Uterus (tissue), 4 donors: ENCODE measurements around the gene UCKL1. TPM values are rescaled to one million over a fixed set of nuclear protein-coding genes. Genes with fewer than 3 reads are reported as not detected.

Experiments used
- DNase-seq, 2 donors: peaks; one replicate each; pipeline ENCODE4 v3.0.0-alpha.2; 2019 to 2020
- H3K27ac ChIP-seq, 2 donors: fragments of 200-600 bp; sonication (generic); 1 replicate in 1 of 2; 2 replicates in 1 of 2; pipeline ENCODE4 v1.5.1; 2016 to 2018
- H3K27me3 ChIP-seq, 2 donors: fragments of 200-600 bp; sonication (generic); one replicate each; pipeline ENCODE4 v1.5.1; 2018 to 2019; ENCODE audit warnings: control low read depth in 1 of 2
- H3K36me3 ChIP-seq, 2 donors: fragments of 200-600 bp; sonication (generic); one replicate each; pipeline ENCODE4 v1.5.1; 2019; ENCODE audit warnings: control low read depth in 1 of 2
- H3K4me1 ChIP-seq, 2 donors: fragments of 200-600 bp; sonication (generic); one replicate each; pipeline ENCODE4 v1.5.1; 2018 to 2019; ENCODE audit warnings: control low read depth in 1 of 2
- H3K4me3 ChIP-seq, 2 donors: fragments of 200-600 bp; sonication (generic); 1 replicate in 1 of 2; 2 replicates in 1 of 2; pipeline ENCODE4 v1.5.1; 2018 to 2019; ENCODE audit warnings: mild to moderate bottlenecking in 1 of 2
- H3K9me3 ChIP-seq, 2 donors: fragments of 200-600 bp; sonication (generic); one replicate each; pipeline ENCODE4 v1.5.1; 2019; ENCODE audit warnings: control low read depth in 1 of 2
- POLR2A ChIP-seq, 2 donors: fragments of 450-650 bp; IDR thresholded peaks; one replicate each; pipeline ENCODE4 v1.6.1; 2016; ENCODE audit warnings: antibody characterized with exemption in 2 of 2, mild to moderate bottlenecking in 1 of 2, moderate library complexity in 1 of 2
- intact Hi-C: fragments of 100-400 bp; cut with DNase I; formaldehyde crosslinking; loops from one replicate; pipeline ENCODE4 v1.15.1; 2023; ENCODE audit warnings: low total_unique reads
- total RNA-seq, 4 donors: library from RNA; depleted of rRNA in 3 of 4; stranded (reverse); fragments of >200 nt in 3 of 4; gene quantifications; one replicate each; pipeline versions ENCODE4 v1.1.0 to v1.2.4, GENCODE V29; 2014 to 2023
- TF ChIP-seq, protein P1 (sequence below), 4 experiments: fragments of 200-600 bp in 2 of 4; fragments of 450-650 bp in 2 of 4; sonication (generic) in 2 of 4; IDR thresholded peaks; one replicate each; pipeline ENCODE4 v1.5.1; 2016 to 2019; ENCODE audit warnings: antibody characterized with exemption in 4 of 4, mild to moderate bottlenecking in 2 of 4, moderate library complexity in 1 of 4
- donor health status: DM: yes; HTN: yes; CAD: no.

Gene UCKL1
- total RNA-seq, 4 donors from 2014 or later = 21.8 to 64.6 (median 23.5) TPM

DNA sequence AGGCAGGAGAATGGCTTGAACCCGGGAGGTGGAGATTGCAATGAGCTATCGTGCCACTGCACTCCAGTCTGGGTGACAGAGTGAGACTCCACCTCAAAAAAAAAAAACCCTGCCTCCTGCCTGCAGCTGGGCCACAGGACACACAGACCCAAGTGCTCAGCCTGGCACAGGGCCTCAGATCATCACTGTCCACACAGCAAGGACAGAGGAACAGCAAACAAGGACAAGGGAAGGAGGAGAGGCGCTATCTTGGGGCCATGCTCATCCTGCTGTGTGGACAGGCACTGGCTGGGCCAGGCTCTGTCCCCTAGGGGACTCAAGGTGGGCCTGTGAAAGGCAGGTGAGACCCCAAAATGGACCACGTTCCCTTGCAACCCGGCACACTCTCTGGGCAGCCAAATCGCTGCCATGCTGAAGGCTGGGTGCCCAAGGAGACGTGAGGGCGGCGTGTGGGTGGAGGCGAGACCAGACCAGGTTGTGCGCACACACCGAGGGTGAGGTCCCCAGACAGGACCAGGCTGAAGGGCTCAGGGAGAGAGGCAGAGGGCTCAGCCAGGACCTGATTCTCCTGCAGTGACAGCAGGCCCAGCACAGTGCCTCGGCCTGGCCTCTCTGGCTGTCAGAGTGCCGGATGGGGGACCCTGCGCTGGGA lies 9.1 kb downstream of the UCKL1 start:
- Histone ChIP-seq H3K4me1 (peaks cover 4 to 33% of the 10 kb centered on the region in 2 donors), H3K9me3 (no peaks in the 10 kb centered on the region), H3K4me3 (no peak overlapping the region), H3K27ac (peak overlapping the region; percentile 89 to 98), H3K27me3 (no peaks in the 10 kb centered on the region), H3K36me3 (no peaks in the 10 kb centered on the region)
- intact Hi-C loops = no loop called here
- no peak for DNase-seq
- TF ChIP-seq POLR2A (IDR thresholded peaks at IDR 0.05) = no peak
- TF ChIP-seq, protein P1, sequence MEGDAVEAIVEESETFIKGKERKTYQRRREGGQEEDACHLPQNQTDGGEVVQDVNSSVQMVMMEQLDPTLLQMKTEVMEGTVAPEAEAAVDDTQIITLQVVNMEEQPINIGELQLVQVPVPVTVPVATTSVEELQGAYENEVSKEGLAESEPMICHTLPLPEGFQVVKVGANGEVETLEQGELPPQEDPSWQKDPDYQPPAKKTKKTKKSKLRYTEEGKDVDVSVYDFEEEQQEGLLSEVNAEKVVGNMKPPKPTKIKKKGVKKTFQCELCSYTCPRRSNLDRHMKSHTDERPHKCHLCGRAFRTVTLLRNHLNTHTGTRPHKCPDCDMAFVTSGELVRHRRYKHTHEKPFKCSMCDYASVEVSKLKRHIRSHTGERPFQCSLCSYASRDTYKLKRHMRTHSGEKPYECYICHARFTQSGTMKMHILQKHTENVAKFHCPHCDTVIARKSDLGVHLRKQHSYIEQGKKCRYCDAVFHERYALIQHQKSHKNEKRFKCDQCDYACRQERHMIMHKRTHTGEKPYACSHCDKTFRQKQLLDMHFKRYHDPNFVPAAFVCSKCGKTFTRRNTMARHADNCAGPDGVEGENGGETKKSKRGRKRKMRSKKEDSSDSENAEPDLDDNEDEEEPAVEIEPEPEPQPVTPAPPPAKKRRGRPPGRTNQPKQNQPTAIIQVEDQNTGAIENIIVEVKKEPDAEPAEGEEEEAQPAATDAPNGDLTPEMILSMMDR (IDR thresholded peaks at IDR 0.05) = no peak

DNA sequence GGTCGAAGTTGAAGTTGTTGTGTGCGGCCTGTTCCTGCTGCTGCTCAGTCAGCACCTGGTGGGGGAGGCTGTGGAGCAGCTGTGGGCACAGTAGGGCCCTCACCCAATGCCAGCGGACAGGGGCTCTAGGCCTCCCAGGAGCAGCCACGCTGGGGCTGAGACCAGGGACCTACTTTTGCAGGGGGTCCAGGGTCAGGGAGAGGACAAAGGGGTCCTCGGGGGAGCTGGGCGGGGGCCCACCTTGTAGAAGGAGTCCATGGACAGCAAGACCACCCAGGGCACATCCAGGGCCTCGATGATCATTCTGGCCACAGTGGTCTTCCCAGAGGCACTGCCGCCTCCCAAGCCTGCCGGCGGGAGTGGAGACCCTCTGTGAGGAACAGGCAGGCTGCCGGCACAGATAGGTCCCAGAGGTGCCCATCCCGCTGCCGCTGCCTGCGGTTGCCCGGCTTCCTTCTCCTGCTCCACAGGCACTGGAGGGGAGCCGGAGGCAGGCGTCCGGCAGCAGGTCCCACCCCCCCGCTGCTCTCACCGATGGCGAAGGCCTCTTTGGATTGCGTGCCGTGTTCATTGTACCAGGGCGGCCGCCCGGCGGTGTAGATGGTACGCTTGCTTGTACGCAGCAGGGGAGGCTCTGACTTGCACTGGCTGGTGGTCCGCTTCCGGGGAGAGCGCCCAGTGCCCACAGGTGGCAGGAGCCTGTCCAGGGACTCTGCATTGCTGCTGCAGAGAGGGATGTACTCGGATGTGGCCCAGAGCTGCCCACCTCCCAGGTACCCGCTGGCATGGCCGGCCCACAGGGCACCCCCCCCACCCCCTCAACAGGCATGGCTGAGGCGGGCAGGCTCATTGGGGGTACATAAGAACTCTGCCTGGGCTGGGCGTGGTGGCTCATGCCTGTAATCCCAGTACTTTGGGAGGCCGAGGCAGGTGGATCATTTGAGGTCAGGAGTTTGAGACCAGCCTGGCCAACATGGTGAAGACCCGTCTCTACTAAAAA lies 10.0 kb downstream of the UCKL1 start:
- TF ChIP-seq POLR2A (IDR thresholded peaks at IDR 0.05) = no peak
- TF ChIP-seq, protein P1 (IDR thresholded peaks at IDR 0.05) = no peak
- Histone ChIP-seq H3K36me3 (no peaks in the 10 kb centered on the region), H3K4me1 (peaks cover 4 to 26% of the 10 kb centered on the region in 2 donors), H3K27me3 (no peaks in the 10 kb centered on the region), H3K27ac (no peak overlapping the region), H3K4me3 (no peak overlapping the region), H3K9me3 (no peaks in the 10 kb centered on the region)
- no peak for DNase-seq
- intact Hi-C loops = no loop called here

DNA sequence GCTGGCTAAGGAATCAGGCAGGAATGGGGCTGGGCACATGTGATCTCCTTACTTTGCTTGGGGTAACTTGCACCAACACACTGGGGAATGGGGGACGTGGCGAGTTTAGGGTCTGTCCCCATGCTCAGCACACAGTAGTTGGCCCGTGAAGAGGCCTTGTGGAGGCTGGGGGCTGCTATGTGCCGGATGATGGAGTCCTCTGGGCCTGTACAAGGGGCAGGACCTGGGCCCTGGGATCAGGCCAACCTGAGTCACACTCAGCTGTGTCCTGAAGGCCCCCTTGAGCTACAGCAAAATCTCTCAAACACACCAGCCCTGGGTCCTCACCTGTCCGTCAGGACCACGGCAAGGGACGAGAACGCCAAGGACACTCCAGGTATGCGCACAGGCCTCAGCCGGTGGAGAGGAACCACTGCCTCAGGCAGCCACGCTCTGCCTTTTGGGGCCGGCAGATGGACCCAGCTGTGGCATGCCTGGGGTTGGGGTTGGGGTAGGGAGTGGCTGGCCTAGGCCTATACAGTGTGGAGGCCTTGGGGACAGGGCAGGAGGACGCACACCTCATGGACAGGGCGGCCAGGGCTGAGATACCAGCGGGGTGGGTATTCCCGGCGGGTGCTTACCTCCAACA lies 11.1 kb downstream of the UCKL1 start:
- H3K36me3 ChIP-seq = no peaks in the 10 kb centered on the region
- no peak for DNase-seq

DNA sequence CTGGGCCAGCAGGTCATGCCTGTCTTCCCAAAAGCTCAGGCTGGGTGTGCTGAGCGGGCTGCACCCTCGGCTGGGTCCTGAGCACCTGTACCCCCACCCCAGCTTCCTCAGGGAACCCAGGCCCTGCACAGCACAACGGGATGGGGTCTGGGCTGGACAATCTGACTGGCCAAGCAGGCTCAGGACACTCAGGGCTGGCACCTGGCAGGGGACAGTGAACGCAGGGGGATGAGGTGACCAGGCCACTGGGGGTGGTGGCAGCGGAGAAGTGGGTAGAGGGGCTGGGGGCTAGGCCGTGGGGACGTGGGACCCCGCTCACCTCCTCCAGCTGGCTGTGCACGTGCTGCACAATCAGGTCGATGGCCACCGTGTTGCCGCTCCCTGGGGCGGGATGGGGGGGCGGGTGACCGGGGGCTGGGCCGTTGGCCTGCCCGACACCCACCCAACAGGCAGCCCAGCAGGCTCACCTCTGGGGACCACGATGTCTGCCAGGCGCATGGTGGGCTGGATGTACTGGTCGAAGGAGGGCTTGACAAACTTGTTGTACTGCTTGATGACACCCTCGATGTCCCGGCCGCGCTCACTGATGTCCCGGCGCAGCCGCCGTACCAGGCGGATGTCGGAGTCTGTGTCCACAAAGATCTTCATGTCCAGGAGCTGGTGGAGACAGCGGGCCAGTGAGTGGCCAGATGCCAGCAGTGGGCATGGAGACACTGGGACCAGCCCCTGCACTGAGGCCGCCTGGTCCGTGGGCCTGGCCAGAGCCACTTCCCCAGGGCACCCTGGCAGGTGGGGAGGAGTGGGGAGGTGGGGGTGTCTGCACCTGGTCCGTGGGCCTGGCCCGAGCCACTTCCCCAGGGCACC lies 11.9 kb downstream of the UCKL1 start:
- intact Hi-C loops = no loop called here
- H3K36me3 ChIP-seq = no peaks in the 10 kb centered on the region

More for the DNA sequence above, 11.1 kb downstream of the UCKL1 start:
- Histone ChIP-seq H3K9me3 (no peaks in the 10 kb centered on the region), H3K27me3 (no peaks in the 10 kb centered on the region), H3K27ac (no peak overlapping the region), H3K4me3 (no peak overlapping the region), H3K4me1 (peaks cover 4 to 15% of the 10 kb centered on the region in 2 donors)
- intact Hi-C loops = no loop called here
- TF ChIP-seq, protein P1 (IDR thresholded peaks at IDR 0.05) = no peak
- no peak for TF ChIP-seq POLR2A (IDR thresholded peaks at IDR 0.05)

More for the DNA sequence above, 11.9 kb downstream of the UCKL1 start:
- no peak overlapping the region for H3K27ac ChIP-seq
- TF ChIP-seq, protein P1 (IDR thresholded peaks at IDR 0.05) = no peak
- TF ChIP-seq POLR2A (IDR thresholded peaks at IDR 0.05) = no peak
- no peak overlapping the region for H3K4me3 ChIP-seq
- DNase-seq = no peak
- no peaks in the 10 kb centered on the region for H3K9me3 ChIP-seq
- no peaks in the 10 kb centered on the region for H3K27me3 ChIP-seq
- peaks cover 4 to 8% of the 10 kb centered on the region in 2 donors for H3K4me1 ChIP-seq
